COLO829 (cell line): Measurements from ENCODE around the gene DLG2.

Source experiments
- DNase-seq: peaks from one replicate; pipeline ENCODE4 v3.0.0; 2012; ENCODE audit warnings: low spot score

The DLG2 gene

DNA sequence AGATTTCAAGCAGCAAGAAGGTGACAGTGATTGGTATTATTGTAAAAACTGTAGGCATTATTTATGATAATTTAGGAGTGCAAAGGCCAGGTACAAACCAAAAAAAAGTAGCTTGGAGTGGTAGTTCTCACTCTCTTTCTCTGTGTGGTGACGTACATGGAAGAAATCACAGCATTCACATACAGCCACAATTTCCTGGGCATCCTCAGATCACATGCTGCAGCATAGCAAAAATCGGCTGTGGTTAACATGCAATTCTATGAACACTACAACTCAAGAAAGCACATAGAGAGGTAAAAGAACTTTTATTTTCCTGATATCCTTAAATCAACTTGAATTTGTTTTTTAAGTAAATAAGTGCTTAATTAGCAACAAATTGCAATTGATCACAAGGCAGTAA is 875.8 kb downstream of the DLG2 start:
- DNase-seq = no peak

- DNase-seq = no peak
Observed at GRCh38 chr11:84747871-84748270, 879.3 kb downstream of the DLG2 start.

- no peak for DNase-seq
Observed at GRCh38 chr11:84740050-84740449, 887.1 kb downstream of the DLG2 start.

DNA sequence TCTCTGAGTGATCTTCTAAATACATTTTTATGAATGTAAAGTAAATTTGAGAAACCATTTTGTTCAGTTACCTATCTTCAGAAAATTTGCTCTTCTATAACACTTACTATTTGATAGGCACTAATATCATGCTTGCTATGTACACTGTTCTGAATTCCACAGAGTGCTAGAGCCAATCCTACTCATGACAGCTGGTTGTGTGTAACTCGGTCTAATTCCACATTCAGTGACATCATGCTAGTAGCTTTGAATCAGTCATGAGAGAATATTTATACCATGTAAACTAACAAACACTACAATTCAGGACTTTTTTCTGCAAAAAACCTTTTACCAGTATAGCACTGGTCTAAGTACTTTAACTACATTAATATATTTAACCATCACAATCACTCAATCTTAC is 902.9 kb downstream of the DLG2 start:
- DNase-seq = no peak

DNA sequence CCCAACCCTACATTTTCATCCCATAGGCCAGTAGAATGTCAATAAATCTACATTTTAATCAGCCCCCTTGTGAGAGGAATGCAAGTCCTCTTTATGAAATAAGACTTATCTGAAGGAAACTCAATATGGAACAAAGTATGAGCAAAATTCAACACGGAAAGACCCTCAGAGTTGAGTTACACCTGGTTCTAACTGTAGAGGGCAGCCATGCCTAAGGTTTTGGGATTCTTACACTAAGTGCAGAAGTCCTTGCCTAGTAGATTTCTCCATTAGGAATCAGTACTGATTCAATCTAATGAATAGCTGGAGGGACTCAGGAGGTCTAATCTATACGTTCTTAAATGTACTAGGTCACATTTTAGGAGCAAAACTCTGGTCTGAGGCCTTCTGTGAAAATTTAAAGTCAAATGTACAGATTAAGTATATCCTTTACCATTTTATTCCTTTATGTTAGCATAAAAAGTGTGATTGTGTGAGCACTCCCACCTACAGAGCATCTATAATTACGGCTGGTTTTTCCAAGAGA is 904.5 kb downstream of the DLG2 start:
- no peak for DNase-seq

GRCh38 chr11:84721561-84721961 is 905.6 kb downstream of the DLG2 start:
- no peak for DNase-seq

GRCh38 chr11:84720706-84721402 is 906.3 kb downstream of the DLG2 start:
- no peak for DNase-seq

DNA sequence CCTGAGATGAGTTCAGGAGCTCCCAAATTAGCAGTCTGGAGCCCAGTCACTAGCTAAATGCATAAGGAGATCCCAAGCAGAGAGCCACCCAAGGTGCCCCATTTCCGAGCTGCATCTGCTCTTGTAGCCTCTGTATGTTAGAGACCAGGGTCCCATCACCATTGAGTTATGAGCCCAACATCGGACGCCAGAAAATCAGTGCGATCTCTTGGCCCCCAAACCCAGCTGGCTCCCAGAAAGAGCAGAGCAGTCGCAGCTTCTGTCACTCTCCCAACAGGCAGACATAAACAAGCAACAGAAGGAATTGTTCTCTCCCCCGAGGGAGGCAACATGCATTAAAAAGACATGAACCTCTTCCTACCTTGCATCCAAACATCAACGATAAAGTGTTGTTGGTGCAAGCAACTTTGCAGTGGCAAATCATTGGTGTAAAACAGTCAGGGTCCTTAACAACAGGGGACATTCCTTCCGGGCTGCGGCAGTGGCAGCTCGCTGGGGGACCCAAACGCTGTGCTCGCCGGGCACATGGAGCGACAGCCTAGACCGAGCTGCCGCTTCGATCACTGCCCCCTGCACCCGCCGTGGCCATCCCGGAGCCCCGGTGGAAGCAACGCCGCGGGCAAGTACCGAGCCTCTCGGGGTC is 907.1 kb downstream of the DLG2 start:
- no peak for DNase-seq

DNA sequence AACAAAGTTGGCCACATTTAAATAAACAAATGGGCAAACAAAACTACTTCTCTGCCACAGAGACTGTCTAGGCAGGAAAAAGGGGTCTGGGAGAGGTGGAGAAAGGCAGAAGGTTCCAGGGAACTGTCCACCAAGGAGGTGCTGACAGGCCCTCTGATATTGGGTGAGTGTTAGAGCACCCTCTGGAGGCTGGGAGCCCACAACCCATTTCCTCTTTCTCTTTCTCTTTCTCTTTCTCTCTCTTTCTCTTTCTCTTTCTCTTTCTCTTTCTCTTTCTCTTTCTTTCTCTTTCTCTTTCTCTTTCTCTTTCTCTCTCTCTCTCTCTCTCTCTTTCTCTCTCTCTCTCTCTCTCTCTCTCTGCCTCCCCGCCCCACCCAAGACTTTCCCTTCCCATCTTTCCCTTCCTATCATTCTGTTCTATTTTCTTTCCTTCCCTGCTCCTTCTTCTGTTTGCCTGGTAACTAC is 912.8 kb downstream of the DLG2 start:
- DNase-seq = peak; percentile 34

DNA sequence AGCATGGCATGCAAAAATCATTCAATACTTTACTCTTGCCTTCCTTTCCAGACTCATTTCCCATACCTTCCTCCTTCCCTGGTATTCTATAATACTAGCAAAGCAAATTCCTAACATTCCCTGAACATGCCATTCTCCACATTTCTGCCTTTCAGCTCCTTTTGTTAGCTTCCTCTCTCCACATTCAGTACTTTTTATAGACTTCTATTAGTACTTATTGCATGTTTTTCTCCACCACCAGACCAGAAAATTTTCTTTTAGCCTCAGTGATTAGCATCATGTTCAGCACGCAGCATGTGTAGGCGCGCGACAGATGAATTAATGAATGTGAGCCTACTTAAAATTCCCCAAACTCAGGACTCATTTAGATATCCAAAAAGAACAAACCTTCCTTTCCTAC is 935.3 kb downstream of the DLG2 start:
- DNase-seq = no peak

DNA sequence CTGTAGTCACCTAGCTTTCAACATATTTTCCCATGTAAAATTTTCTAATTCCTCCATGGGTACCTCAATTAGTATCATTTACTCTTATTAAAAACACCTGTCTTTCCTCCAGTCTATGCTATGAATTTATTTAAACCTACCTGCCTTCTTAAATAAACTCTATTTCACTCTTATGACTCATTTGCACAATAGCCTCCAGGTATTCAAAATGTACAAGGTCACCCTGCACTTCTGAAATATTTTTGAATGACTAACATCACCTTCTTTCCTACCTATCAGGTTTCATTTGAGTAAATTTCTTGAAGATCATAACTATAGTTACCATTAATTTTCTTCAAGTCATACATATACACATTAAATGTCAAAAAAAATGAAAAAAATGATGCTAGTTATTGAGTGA is 939.7 kb downstream of the DLG2 start:
- no peak for DNase-seq

GRCh38 chr11:84686716-84687115 is 940.4 kb downstream of the DLG2 start:
- DNase-seq = no peak

GRCh38 chr11:84685976-84686375 is 941.2 kb downstream of the DLG2 start:
- no peak for DNase-seq

- no peak for DNase-seq
Observed at GRCh38 chr11:84685149-84685548, 942.0 kb downstream of the DLG2 start.

DNA sequence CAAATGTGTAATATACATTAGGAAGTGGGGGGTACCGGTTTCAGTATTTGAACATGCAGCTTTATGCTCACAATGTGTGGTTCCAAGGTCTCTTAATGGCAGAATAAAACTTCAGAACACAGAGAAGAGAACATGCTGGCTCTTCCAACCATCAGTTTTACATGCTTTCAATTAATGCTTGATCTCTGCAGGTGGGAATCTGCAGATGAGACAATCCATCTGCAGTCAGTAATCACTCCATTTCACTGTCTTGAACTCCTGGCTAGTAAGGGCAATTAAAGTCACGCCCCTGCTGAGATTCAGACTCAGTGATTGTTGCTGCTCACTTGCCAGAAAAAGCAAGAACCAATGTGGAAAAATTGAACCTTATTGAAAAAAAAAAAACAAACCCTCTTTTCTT is 945.7 kb downstream of the DLG2 start:
- DNase-seq = no peak

GRCh38 chr11:84675396-84676025 is 951.6 kb downstream of the DLG2 start:
- DNase-seq = no peak

DNA sequence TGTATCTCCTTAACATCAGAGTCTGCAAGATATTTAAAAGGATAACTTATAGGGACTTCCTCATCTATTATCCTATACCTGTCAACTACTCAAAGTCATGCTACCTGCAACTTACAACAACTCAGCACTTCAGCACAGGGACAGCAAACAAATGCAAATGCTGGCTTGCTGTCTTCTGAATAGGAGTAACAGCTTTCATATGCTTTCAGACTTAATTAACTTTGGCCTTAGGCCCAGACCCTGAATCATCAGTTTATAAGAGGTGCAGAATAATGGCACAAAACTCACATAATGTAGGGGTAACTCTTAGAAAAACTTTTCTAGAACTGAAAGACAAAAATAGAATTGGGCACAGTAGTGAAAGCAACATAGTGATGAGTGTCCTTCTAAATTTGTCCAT is 953.4 kb downstream of the DLG2 start:
- no peak for DNase-seq

- no peak for DNase-seq
Observed at GRCh38 chr11:84671325-84671999, 955.7 kb downstream of the DLG2 start.

GRCh38 chr11:84663731-84664130 is 963.4 kb downstream of the DLG2 start:
- DNase-seq = no peak

DNA sequence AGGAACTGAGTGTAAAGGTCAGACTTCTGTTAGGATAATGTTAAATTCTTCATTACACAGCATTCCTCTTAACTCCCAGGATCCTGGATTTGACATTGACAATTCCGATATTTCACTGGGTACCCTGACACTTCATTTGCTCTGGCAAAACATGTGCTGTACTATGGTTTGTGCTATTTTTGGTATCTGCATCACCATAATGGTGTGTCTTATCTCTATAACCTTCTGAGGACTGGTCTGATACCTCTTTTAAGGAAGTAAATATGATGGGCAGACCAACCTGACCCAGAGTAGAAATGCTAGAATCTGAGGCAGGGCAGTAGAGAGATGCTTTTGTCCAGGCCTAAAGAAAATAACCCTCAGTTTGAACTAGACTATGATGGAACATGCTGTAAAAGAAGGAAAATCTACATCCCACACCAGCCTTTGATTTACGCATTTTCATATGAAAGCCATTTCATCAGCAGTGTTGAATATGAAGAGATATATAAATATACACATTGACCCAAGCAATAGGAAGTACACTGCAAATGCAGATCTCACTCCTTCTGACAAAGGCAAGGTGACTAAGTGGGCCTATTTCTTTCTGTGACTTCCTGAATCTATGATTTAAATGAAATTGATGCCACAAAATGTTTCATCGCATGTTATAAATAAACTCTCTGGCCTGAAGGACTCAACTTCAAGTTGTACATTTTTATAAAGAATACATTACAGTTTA is 966.7 kb downstream of the DLG2 start:
- no peak for DNase-seq

DNA sequence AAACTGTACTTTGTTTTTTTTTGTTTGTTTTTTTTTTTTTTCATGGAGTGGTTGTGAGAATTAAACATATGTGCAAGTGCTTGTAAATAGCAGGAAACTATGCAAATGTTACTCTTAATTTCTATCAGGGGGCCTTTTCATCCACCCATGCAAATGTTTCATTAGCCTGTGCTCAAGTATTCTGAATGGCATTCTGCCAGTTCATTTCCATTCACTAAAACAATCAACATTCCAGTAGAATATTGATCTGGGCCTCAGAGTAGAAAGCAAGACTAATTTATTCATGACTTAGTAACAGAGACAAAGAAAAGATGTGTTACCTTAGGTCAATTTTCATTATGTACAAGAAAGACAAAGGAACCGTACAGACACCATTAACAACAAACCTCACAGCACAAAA is 971.4 kb downstream of the DLG2 start:
- no peak for DNase-seq

DNA sequence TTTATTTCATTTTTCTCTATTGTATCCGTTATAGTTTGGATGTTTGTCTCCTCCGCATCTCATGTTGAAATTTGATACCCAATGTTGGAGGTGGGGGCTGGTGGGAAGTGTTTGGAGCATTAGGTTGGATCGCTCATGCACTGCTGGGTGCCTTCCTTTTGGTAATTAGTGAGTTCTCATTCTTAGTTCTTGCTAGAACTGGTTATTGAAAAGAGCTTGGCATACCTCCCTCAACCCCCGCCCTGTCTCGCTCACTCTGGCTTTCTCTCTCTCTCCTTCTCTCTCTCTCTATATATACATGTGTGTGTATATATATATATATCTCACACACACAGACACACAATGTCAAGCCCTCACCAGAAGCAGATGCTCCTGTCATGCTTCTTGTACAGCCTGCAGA is 978.7 kb downstream of the DLG2 start:
- DNase-seq = no peak
